Renal cortical epithelial cell (primary cell): Measurements from ENCODE around the gene FOXN1. TPM values are rescaled to one million over a fixed set of nuclear protein-coding genes. Genes with fewer than 3 reads are reported as not detected.
"Not testable (repeated sequence)": the region's sequence is repeated elsewhere in the genome, so short reads cannot be mapped to it uniquely, and the experiment has no call there.

Source experiments
- DNase-seq: peaks from one replicate; pipeline ENCODE4 v3.0.0-alpha.2; 2011; ENCODE audit warnings: low read depth
- total RNA-seq: library from RNA; depleted of rRNA; stranded (reverse); fragments of >200 nt; gene quantifications from 2 replicates; pipeline ENCODE4 v1.2.3, GENCODE V29; 2014

The FOXN1 gene
- total RNA-seq, 1 donor from 2014 or later: not detected

DNA sequence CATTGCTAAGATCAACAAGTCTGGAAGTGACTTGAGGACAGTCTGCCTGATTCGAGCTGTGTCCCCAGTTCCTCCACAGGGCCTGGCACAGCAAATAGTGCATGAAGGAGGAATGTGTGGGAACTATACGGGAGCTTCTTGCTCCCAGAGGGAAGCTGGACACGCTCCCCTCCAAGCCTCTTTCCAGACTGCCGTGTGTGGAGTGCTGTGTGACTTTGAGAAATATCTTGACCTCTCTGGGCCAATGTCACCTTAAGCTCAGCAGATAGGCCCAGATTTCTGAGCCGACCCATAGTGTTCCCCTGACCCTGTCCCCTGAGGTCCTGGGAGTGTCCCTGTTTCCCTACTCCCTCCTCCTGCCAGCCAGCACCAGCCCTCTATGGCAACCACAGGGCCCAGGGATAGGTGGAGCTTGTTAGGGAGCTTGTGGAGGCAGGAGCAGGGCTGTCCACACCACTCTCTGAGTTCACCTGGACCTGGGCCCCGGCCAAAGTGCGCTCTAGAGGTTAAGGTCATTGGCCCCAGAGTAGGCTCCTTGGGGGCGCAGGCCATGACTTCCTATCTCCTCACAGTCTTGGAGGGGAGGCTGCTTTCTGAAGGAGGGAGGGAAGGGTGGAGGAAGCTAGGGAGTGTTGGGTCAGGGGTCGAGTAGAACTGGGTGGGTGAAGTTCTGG is 6.3 kb upstream of the FOXN1 start:
- no peak for DNase-seq

DNA sequence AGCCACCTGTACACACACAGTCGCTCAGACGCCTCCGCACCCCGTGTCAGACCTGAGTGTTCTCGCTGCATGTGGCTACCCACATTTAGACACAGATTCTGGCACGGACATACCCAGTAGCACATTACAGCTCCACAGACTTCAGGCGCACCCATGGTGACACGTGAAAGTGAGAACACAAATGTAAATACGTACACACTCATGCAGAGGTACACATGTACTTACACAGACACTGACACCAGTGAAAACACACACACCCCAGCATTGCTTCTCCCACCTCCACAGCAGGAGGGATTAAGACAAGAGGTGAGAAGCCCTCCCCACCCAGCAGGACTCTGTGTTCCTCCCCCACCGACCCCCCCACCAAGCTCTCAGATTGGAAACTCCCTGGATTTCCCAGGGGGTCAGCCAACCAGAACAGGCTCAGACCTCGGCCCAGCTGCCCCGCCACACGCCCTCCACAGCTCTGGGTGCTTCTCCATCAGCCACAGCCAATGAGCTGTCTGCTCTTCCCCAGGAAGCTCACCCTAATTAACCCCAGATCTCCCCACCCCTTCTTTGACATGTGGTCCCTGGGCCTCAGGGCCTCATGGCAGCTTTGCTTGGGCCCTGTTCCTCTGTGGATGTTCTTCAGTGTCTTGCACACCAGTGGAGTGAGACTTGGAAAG is 5.3 kb upstream of the FOXN1 start:
- DNase-seq: peak; percentile 39

DNA sequence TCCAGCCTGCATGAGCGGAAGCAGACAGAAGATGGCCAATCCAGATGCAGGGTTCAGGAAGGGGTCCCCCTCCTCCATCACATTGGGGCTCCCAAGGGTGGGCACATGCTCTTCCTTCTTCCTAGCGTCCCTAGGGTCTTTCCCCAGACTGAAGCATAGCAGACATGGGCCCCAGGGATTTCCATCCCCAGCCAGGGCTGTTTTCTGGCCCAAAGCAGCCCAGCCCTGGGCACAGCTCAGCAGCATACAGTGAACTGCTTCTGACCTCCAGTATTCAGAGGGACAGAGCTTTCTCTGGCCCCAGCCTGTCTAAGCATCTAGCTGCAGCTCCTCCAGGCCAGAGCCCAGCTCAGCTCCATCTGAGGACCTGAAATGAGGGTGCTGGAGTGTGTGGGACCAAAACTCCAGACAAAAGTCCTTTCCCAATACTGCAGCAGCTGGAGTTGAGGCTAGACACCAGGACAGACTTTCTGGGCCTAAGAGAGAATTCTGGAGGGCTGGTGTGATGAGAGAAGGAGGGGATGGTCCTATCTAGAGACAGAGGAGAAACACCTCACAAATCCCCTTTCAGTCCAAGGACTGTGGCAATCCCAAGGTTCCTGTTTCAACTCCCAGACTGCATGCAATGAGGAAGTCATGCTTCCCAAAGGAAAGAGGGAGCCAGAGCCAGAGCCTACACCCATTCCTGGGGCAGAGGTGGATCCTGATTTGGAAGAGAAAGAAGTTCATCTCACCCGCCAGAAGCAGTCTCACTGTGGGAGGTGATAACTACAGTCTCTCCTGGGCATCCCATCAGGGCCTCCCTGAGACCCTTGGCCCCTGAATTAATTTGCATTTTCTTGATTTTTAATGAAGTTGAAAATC is 4.5 kb upstream of the FOXN1 start:
- no peak for DNase-seq

DNA sequence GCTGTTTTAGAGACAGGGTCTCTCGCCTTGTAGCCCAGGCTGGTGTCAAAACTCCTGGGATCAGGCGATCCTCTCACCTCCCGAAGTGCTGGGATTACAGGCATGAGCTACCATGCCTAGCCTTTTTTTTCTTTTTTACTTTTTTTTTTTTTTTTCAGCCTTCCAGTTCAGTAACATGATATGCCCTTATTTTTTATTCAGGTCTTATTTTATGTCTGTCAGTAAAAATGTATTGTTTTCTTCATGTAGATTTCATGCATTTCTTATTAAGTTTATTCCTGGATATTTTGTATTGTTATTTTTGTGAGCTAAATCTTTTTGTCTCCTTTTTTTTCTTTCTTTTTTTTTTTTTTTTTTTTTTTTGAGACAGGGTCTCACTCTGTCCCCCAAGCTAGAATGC is 2.7 kb upstream of the FOXN1 start:
- no peak for DNase-seq

DNA sequence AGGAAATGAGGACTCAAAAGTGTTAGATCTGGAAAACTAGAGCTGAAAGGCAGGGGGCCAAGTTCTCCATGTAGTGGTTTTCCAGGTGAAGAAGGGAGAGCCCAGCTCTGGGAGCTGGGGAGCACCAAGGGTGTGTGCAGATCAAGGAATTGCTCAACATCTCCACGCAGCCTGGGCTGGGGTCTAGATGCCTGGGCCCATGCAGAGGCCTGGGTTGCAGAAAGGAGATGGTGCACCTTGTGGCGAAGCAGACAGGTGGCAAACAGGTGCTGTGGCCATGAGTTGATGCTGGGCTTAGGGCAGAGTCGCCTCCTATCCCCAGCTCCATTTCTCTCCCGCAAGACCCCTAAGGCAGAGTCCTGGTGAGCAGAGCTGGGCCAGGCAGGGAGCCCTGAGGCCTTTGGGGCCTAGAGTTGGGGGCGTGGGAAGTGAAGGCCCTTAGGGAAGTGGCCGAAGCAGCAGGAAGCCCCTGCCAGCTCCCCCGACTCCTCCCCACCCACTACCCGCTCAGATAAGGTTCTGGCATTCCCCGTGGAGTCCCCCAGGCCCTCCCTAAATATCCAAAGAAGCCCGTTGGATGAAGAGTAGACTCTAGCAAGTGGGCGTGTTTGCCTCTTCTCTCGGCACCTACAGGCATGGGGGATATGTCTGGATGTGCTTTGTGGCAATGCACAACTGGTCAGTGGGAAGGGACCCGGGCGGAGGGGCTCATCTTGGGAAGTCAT is 777 bp downstream of the FOXN1 start:
- DNase-seq: no peak

DNA sequence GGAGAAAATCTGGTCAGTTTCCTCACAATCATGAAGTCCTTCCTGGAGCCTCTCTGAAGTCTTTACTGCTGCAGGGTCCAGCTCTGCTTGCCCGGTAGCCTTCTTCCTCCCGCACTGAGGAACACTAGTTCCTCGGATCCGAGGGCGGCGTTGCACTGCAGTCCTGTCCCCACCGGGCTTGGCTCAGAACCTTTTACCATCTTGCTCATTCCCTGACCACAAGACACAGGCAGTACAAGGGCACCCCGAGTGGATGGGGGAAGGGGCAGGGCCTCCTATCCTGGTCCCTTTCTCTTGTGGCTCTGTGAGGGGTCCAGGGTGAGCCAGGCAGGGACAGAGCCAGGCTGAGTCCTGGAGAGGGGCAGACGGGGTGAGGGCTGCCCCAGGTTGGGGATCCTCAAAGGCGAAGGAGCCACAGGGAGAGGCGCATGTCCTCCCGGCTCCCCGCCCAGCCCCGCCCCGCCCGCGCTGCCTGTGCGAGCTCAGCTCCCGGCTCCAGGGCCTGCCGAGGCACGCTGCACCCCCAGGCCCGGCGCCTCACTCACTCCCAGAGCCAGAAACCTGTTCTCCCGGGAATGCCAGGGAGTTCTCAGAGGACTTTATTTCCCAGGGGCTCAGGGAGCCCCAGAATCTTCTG is 1.5 kb downstream of the FOXN1 start:
- DNase-seq: no peak

DNA sequence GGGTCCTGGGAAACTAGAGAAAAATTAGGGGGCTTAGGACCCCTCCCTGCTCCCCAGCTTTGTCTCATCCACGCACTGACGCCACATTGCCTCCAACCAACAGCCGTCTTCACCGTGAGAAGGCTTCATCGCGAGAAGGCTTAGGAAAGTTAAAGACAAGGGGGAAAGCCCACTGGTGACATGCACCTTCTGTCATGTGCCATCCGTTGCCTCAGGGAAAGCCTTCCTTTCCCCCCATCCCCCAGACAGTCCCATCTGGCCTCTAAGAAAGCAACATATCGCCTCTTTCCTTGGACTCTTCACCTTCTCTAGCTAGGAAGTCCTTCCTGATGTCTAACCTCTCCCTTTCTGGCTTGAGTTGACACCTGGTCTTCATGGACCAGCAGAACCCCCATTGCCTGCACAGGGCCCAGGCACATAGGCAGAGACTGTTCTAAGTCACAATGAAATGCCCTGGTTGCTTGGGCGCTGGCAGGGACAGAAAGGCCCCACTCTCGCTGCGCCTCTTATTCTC is 2.1 kb downstream of the FOXN1 start:
- DNase-seq: no peak

DNA sequence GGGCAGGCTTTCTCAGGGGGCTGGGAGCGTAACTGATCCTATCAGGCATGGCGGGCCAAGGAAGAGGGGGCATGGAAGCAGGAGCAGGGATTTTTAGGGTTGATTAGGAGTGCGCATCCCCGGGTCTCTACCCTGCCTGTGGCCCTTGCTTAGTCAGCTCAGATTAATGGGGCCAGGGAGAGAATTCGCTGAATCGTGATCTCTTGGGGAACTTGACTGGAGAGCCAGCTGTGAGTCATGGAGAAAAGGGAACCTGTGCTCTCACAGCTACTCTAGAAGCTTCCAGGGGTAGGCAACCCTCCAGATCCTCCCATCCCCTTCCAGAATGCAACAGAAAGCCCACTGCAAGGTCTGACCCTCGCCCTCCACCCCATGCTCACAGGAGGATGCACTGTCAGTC is 3.6 kb downstream of the FOXN1 start:
- no peak for DNase-seq

DNA sequence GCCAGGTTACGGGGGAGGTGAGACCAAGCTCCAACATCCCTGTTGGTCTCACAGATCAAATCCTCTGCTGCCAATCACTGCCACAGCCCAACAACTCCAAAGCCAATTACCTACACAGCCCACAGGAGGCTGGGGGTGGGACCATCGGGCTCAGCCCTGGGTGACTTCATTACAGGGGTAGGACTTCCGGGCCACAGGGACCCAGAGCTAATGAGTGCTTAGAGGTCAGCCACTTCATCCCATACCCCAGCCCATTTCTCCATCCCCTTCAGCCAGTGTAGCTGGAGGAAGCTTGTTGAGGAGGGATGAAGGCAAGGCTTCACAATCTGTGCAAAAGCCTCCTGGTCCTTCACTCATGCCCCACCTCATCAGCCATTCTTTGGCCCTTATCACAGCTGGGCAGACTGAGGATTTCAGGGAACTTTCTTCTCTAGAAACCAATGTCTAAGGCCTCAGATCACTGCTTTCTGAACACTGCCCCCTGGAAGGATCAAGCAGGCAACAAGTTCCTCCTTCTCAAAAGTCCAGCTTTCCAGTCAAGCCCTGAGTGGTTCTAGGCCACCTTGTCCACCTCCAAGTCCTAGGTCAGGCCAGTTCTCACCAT is 5.8 kb downstream of the FOXN1 start:
- DNase-seq: no peak

DNA sequence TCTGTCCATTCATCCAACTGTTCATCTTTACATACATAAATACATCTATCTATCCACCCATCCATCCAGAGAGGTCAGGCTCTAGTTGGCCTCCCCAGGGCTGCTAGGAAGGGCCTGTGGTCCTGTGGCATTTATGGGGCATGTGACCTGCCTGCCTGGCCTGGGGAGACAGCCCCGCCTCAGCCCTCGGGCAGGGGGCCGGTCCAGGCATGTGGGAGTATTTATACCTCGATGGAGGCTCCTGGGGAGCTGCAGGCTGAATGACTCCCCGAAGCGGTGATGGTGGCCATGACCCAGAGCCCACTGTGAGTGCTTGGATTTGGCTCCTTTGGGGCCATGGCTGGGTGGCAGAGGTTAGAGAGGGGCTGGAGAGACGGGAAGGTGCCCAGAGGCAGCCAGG is 7.3 kb downstream of the FOXN1 start:
- no peak for DNase-seq

DNA sequence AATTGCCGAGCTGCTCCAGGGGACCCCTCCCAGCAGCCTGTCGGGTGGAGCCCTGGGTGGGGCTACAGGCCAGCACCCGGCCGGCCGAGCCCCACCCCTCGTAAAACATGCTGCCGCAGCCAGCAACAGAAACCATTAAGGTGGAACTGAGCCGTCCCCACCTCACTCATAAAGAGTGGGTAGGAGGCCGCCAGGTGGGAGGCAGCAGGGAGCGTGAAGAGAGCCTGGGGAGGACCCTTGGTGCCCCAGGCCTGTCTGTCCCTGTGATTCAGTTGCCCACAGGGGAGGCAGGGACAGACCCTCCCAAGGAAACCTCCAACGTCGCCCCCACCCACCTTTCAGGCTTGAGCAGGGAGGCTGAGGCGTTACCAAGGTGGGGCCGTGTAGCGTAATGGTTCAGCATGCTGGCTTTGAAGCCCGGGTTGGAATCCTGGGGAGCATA is 8.4 kb downstream of the FOXN1 start:
- DNase-seq: no peak

DNA sequence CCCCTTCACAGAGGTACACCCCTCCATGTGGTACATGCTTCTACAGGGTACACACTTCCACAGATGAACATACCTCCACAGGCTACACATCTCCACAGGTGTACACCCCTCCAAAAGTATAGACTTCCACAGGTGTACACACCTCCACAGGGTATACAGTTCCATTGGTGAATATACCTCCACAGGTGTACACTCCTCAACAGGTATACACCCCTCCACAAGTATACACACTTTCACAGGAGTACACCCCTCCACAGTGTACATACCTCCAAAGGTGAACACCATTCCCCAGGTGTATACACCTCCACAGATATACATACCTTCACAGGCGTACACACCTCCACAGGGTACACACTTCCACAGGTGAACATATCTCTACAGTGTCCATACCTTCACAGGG is 9.4 kb downstream of the FOXN1 start:
- DNase-seq: no peak

DNA sequence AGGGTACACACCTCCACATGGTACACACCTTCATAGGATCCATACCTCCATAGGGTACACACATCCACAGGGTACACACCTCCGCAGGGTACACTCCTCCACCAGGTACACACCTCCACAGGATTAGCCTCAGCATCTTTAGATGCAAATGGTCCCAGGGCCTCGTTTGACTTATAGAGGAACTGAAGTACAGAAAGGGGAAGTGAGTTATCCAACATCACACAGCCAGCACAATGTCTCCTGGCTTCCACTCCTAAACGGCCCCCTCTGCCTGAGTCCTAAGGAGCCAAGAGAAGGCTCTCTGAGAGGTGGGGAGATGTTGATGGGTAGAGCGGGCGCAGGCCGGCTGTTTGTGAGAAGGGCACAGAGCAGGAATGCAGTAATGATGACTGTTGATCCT is 12.0 kb downstream of the FOXN1 start:
- DNase-seq: no peak

DNA sequence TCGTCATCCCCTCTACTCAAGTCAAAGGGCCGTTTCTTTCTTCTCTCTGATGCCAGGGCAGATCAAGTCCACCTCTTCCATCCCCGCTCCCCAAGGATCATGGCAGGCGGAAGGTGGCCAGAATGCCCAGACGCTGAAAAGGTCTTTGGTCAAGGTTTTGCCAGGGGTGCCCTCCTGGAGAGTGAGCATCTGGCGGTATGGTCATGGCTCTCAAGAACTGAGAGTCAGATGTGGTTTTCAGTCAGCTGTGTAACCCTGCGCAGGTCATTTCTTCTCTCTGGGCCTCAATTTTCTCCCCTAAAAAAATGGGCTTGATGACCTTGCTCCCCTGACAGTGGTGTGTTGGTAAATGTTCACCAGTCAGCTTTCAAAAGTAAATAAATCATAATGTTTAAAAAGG is 12.4 kb downstream of the FOXN1 start:
- no peak for DNase-seq

DNA sequence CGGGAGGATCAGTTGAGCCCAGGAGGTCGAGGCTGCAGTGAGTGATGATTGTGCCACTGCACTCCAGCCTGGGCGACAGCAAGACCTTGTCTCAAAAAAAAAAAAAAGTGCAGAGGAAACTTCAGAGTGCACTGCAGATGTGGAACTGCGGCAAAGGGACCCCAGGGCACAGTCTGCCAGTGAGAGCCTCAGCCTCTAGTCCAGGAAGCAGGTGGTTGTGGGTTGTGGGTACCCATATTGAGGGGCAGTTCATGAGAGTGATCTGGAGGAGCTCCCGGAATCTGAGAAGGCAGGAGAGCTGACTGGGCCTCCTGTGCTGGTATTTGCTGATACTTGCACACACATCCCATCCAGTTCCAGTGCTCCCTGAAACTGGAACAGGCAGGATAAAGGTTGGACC is 13.1 kb downstream of the FOXN1 start:
- no peak for DNase-seq

DNA sequence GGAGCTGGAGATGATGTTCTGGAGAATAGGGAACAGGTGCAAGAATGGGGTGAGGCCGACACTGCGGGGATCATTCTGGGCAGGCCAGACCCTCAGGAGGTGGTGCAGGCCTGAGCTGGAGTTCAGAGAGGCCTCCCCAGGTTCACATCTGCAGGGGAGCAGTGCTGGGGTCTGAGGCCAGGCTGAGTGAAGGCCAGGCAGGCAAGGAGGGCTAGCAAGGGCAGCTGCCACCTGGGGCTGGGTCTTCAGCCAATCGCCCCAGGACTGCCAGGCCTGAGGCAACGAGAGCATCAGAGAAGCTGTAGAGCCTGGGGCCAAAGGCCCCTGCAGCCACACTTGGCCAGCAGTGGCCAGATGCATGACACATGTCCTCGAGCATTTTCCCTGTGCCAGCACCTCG is 14.5 kb downstream of the FOXN1 start:
- no peak for DNase-seq

DNA sequence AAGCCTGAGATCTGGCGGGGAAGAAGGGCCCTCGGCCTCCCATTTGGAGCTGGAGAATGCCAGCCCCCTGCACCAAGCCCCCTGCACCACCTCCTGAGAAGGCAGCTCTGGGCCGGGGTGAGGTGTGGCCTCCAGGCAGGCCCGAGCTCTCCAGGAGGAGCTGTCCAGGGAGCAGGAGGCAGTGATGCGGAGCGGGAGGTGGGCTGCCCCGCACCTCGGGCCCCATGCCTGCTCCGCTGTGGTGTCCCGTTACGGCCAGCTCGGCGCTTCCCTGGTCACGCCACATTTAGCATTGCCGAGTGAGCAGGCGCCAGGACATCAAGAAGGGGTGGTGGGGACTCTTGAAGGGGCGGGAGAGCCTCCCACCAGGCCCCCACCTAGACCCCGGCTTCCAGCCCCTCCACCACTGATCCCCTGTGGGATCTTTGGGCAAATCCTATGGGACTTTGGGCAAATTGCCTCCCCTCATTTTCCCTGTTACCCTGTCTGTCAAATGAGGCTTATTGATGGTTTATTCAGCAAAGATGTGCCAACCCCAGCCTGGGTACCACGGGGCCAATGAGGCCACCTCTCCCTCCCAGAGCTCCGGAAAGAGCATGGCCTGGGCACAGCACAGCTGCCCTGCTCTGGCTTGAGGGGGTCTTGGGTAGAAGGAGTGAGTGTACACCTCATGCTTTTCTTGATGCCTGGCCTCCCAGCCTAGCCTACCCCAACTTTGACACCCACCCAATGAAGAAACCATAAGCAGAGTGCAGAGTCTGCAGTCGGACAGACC is 15.3 kb downstream of the FOXN1 start:
- no peak for DNase-seq

DNA sequence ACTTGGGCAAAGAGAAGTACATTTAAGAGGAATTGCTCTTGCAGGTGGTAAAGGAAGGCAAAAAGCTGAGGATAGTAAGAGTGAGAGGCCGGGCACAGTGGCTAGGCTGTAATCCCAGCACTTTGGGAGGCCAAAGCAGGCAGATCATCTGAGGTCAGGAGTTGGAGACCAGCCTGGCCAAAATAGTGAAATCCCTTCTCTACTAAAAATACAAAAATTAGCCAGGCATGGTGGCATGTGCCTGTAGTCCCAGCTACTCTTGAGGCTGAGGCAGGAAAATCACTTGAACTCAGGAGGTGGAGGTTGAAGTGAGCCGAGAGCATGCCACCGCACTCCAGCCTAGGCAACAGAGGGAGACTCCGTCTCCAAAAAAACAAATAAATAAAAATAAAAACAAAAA is 16.1 kb downstream of the FOXN1 start:
- DNase-seq: not testable (repeated sequence)

DNA sequence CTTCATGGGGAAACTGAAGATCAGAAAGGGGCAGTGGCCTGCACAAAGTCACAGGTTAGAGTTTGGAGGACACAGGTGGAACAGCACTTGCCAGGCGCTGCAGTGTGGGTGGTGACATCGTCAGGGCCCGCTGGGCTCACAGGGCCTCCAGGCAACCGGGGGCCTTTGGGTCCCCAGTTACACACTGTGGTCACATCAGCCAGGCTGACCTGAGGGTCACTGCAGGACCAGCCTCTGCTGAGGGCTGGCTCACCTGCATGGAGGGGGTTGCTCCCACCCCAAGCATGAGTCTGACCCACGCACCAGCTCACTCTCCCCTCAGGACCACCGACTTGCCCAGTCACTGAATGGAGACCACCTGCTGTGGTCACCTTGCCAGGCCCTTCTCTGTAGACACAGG is 17.0 kb downstream of the FOXN1 start:
- no peak for DNase-seq

DNA sequence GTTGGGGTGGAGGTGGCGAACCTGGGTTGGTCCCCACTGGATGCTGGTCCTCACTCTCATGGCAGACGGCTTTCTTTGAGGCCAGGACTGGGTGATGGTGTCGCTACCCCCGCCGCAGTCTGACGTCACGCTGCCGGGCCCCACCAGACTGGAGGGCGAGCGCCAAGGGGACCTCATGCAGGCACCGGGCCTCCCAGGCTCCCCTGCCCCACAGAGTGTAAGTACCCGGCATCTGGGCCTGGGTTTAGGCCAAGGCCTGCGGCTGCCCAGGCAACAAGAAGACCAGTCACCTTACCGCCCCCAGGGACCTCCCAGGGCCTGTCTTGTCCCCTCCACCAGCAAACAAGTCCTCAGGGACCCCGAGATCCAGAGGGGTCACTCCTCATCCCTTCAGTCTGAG is 17.7 kb downstream of the FOXN1 start:
- no peak for DNase-seq
